SK-N-SH (cell line): ENCODE measurements around the gene PDLIM4. TPM values are rescaled to one million over a fixed set of nuclear protein-coding genes. Genes with fewer than 3 reads are reported as not detected.

Experiments
- CTCF ChIA-PET: fragments of 300-600, 350-600 bp; formaldehyde crosslinking; extraction: SDS; loops from one replicate; lab custom pipeline; 2021; lab: Yijun Ruan, JAX
- POLR2A ChIA-PET: fragments of 350-600 bp; sonication (Branson Sonifier 250); formaldehyde crosslinking; extraction: SDS; loops from one replicate; lab custom pipeline; 2020; ENCODE audit warnings: antibody characterized with exemption, inconsistent platforms; lab: Yijun Ruan, JAX
- DNase-seq: peaks from one replicate; pipeline ENCODE4 v3.0.0; 2012
- H2AFZ ChIP-seq: fragments of 200-600 bp; sonication (generic); 2 replicates; pipeline ENCODE4 v1.8.1; 2016; ENCODE audit warnings: antibody characterized with exemption, mild to moderate bottlenecking, low read depth
- H3F3A ChIP-seq: fragments of 200-600 bp; sonication (generic); replicated peaks from 2 replicates; pipeline ENCODE3; 2016; ENCODE audit warnings: antibody characterized with exemption, mild to moderate bottlenecking; ENCODE audit not compliant: insufficient read depth
- H3K27ac ChIP-seq, 2 experiments: fragments of 200-500 bp in 1 of 2; fragments of 200-600 bp in 1 of 2; sonication (Bioruptor generic) in 1 of 2; sonication (generic), shearing (Covaris generic) in 1 of 2; 2 replicates each; pipeline versions ENCODE4 v1.5.1 to v1.6.1; 2014 to 2016; ENCODE audit warnings: low read depth in 2 of 2, inconsistent platforms in 1 of 2, low read length in 1 of 2, mild to moderate bottlenecking in 1 of 2, mixed read lengths in 1 of 2
- H3K27me3 ChIP-seq: fragments of 200-600 bp; sonication (generic), shearing (Covaris generic); 2 replicates; pipeline ENCODE4 v1.6.1; 2016; ENCODE audit warnings: mixed run types; ENCODE audit not compliant: insufficient read depth
- H3K36me3 ChIP-seq, 2 experiments: fragments of 200-500 bp in 1 of 2; fragments of 200-600 bp in 1 of 2; sonication (Bioruptor generic) in 1 of 2; sonication (generic) in 1 of 2; replicated peaks in 1 of 2; 2 replicates each; pipeline versions ENCODE3 to v1.5.1; 2014 to 2016; ENCODE audit warnings: low read length in 1 of 2, mild to moderate bottlenecking in 1 of 2; ENCODE audit not compliant: insufficient read depth in 2 of 2, control insufficient read depth in 1 of 2
- H3K4me1 ChIP-seq, 2 experiments: fragments of 200-500 bp in 1 of 2; fragments of 200-600 bp in 1 of 2; sonication (Bioruptor generic) in 1 of 2; sonication (generic), shearing (Covaris generic) in 1 of 2; 2 replicates each; pipeline versions ENCODE4 v1.5.1 to v1.6.1; 2014 to 2016; ENCODE audit warnings: low read depth in 1 of 2, low read length in 1 of 2, mixed run types in 1 of 2; ENCODE audit not compliant: insufficient read depth in 2 of 2, control insufficient read depth in 1 of 2
- H3K4me2 ChIP-seq: fragments of 200-600 bp; sonication (generic), shearing (Covaris generic); 2 replicates; pipeline ENCODE4 v1.6.1; 2017; ENCODE audit warnings: mixed run types
- H3K4me3 ChIP-seq, 2 experiments: fragments of 200-500 bp in 1 of 2; fragments of 200-600 bp in 1 of 2; sonication (Bioruptor generic) in 1 of 2; sonication (generic), shearing (Covaris generic) in 1 of 2; 2 replicates each; pipeline versions ENCODE4 v1.5.1 to v1.8.1; 2014 to 2016; ENCODE audit warnings: low read depth in 2 of 2, inconsistent platforms in 1 of 2, low read length in 1 of 2, mild to moderate bottlenecking in 1 of 2, mixed read lengths in 1 of 2, moderate library complexity in 1 of 2
- H3K79me2 ChIP-seq: fragments of 200-600 bp; sonication (generic); 2 replicates; pipeline ENCODE4 v1.8.1; 2017; ENCODE audit warnings: mild to moderate bottlenecking; ENCODE audit not compliant: insufficient read depth
- H3K9ac ChIP-seq: fragments of 200-600 bp; sonication (generic); 2 replicates; pipeline ENCODE4 v1.6.1; 2017; ENCODE audit warnings: mixed run types
- H3K9me2 ChIP-seq: fragments of 200-600 bp; sonication (generic); 2 replicates; pipeline ENCODE4 v1.6.1; 2017; ENCODE audit warnings: mixed run types
- H3K9me3 ChIP-seq: fragments of 200-600 bp; sonication (generic); 2 replicates; pipeline ENCODE4 v1.6.1; 2017; ENCODE audit warnings: mixed run types, mild to moderate bottlenecking, moderate library complexity
- H4K20me1 ChIP-seq: fragments of 200-600 bp; sonication (generic); 2 replicates; pipeline ENCODE4 v1.6.1; 2017; ENCODE audit warnings: mild to moderate bottlenecking, mixed run types; ENCODE audit not compliant: insufficient read depth
- EZH2phosphoT487 ChIP-seq: fragments of 200-600 bp; sonication (generic); IDR thresholded peaks from 2 replicates; pipeline ENCODE4 v1.6.1; 2017; ENCODE audit warnings: low read depth, mixed run types, mild to moderate bottlenecking, antibody characterized with exemption, moderate library complexity, borderline replicate concordance
- GATA2 ChIP-seq: sonication (generic); formaldehyde crosslinking; IDR thresholded peaks from 2 replicates; pipeline ENCODE4 v1.5.0; 2020; ENCODE audit warnings: mild to moderate bottlenecking, missing genetic modification reagents
- JUND ChIP-seq: IDR thresholded peaks from 2 replicates; pipeline ENCODE4 v1.4.0; 2012
- NRF1 ChIP-seq: IDR thresholded peaks from 2 replicates; pipeline ENCODE4 v1.6.1; 2012; ENCODE audit warnings: low read depth, mild to moderate bottlenecking, low read length
- POLR2AphosphoS5 ChIP-seq: IDR thresholded peaks from 2 replicates; pipeline ENCODE4 v1.6.1; 2012; ENCODE audit warnings: low read depth, low read length
- RAD21 ChIP-seq: IDR thresholded peaks from 2 replicates; pipeline ENCODE4 v1.6.1; 2012; ENCODE audit warnings: mild to moderate bottlenecking, low read length
- SMC3 ChIP-seq: IDR thresholded peaks from 2 replicates; pipeline ENCODE4 v1.6.1; 2012; ENCODE audit warnings: low read depth, low read length, improper control_type of control experiment
- TAF1 ChIP-seq: IDR thresholded peaks from 2 replicates; pipeline ENCODE4 v1.6.1; 2012; ENCODE audit warnings: low read depth, mild to moderate bottlenecking, low read length, moderate library complexity, borderline replicate concordance
- WGBS: methylation state at CpG from one replicate; pipeline ENCODE4 v1.1.6; 2017; ENCODE audit warnings: low lambda C conversion rate; 5-methylcytosine and 5-hydroxymethylcytosine counted together
- polyA plus RNA-seq, 3 experiments: library from polyadenylated mRNA; depleted of rRNA; stranded (reverse); fragments of >200 nt; gene quantifications; 2 replicates each; pipeline ENCODE4 v1.2.3, GENCODE V29; 2012
- TF ChIP-seq, protein P1 (sequence below): fragments of 150-350 bp; IDR thresholded peaks from 2 replicates; pipeline ENCODE4 v1.6.1; 2016; ENCODE audit warnings: mild to moderate bottlenecking, low read depth, low read length
- TF ChIP-seq, protein P2 (sequence below): IDR thresholded peaks from 2 replicates; pipeline ENCODE4 v1.4.0; 2012; ENCODE audit warnings: low read depth
- TF ChIP-seq, protein P3 (sequence below): fragments of 150-350 bp; IDR thresholded peaks from 2 replicates; pipeline ENCODE4 v1.6.1; 2017; ENCODE audit warnings: antibody characterized with exemption, low read length, low read depth, borderline replicate concordance
- TF ChIP-seq, protein P4 (sequence below): IDR thresholded peaks from 2 replicates; pipeline ENCODE4 v1.4.0; 2012; ENCODE audit warnings: low read depth, borderline replicate concordance
- TF ChIP-seq, protein P5 (sequence below): fragments of 200-600 bp; sonication (generic); IDR thresholded peaks from 2 replicates; pipeline ENCODE4 v1.6.1; 2017; ENCODE audit warnings: antibody characterized with exemption, mild to moderate bottlenecking, moderate library complexity

The PDLIM4 gene
- polyA plus RNA-seq, 1 of the 3 experiments (the other 2 are of a cell fraction), result 57.1 TPM

DNA sequence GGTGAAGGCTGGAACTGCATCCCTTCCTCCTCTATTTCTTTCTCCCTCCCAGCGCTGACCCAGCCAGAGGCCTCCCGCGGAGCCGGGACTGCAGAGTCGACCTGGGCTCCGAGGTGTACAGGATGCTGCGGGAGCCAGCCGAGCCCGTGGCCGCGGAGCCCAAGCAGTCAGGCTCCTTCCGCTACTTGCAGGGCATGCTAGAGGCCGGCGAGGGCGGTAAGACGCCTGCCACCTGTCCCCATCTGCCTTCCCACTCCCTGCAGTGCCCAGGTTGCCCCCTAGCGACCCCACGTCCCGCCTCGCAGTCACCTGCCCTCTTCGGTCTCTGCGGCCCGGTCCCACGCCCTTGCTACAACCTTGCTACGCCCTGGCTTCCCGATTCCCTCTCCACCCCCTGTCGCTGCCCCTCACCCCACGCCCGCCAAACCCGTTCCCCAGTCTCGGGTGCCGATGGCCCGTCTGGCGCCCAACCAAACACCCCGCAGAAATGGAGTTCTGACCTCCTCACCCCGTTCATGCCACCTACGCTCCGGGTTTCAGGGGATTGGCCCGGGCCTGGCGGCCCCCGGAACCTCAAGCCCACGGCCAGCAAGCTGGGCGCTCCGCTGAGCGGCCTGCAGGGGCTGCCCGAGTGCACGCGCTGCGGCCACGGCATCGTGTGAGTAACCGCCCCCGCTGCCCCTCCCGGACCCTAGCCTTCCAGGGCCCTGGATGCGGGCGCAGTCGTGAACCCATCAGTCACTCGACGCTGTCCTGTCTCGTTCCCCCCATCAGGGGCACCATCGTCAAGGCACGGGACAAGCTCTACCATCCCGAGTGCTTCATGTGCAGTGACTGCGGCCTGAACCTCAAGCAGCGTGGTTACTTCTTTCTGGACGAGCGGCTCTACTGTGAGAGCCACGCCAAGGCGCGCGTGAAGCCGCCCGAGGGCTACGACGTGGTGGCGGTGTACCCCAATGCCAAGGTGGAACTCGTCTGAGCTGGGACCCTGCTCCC lies 14.1 kb downstream of the PDLIM4 start:
- TF ChIP-seq, protein P1, sequence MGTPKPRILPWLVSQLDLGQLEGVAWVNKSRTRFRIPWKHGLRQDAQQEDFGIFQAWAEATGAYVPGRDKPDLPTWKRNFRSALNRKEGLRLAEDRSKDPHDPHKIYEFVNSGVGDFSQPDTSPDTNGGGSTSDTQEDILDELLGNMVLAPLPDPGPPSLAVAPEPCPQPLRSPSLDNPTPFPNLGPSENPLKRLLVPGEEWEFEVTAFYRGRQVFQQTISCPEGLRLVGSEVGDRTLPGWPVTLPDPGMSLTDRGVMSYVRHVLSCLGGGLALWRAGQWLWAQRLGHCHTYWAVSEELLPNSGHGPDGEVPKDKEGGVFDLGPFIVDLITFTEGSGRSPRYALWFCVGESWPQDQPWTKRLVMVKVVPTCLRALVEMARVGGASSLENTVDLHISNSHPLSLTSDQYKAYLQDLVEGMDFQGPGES, result no peak
- TF ChIP-seq, protein P2, sequence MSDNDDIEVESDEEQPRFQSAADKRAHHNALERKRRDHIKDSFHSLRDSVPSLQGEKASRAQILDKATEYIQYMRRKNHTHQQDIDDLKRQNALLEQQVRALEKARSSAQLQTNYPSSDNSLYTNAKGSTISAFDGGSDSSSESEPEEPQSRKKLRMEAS, result no peak
- TF ChIP-seq, protein P3, sequence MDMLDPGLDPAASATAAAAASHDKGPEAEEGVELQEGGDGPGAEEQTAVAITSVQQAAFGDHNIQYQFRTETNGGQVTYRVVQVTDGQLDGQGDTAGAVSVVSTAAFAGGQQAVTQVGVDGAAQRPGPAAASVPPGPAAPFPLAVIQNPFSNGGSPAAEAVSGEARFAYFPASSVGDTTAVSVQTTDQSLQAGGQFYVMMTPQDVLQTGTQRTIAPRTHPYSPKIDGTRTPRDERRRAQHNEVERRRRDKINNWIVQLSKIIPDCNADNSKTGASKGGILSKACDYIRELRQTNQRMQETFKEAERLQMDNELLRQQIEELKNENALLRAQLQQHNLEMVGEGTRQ, result no peak
- TF ChIP-seq TAF1, result no peak
- no peak for TF ChIP-seq JUND
- TF ChIP-seq POLR2AphosphoS5, result no peak
- no peaks in the 10 kb centered on the region for H3K9me2 ChIP-seq
- H3K27me3 ChIP-seq, result no peaks in the 10 kb centered on the region
- no peaks in the 10 kb centered on the region for H4K20me1 ChIP-seq
- no peak for DNase-seq
- no peak overlapping the region for H3K4me2 ChIP-seq
- H3K4me3 ChIP-seq, result no peak overlapping the region
- H3K4me1 ChIP-seq, result peaks cover 18 to 39% of the 10 kb centered on the region in 2 experiments
- 96% methylated on average over 43 of the region's 77 CpGs for WGBS
- no peak overlapping the region for H2AFZ ChIP-seq
- no peak overlapping the region for H3K9ac ChIP-seq
- POLR2A ChIA-PET, result interaction anchor here (0.6 kb wide), 1 partner anchor 1933 kb away, joined by 3 read pairs; no protein-coding TSS in a partner anchor
- CTCF ChIA-PET, result interaction anchor here (0.7 to 2.5 kb wide), 26 partner anchors 9 to 235 kb away, joined by 3 to 23 read pairs (median 4); partner anchors contain the start of genes P4HA2, PDLIM4, SLC22A4 and SLC22A5
- H3K36me3 ChIP-seq, result peaks cover 6 to 27% of the 10 kb centered on the region in 2 experiments
- H3K27ac ChIP-seq, result no peak overlapping the region; a peak in 1 of 4 replicates
- peaks cover 8% of the 10 kb centered on the region for H3F3A ChIP-seq
- H3K79me2 ChIP-seq, result no peaks in the 10 kb centered on the region
- H3K9me3 ChIP-seq, result no peaks in the 10 kb centered on the region

DNA sequence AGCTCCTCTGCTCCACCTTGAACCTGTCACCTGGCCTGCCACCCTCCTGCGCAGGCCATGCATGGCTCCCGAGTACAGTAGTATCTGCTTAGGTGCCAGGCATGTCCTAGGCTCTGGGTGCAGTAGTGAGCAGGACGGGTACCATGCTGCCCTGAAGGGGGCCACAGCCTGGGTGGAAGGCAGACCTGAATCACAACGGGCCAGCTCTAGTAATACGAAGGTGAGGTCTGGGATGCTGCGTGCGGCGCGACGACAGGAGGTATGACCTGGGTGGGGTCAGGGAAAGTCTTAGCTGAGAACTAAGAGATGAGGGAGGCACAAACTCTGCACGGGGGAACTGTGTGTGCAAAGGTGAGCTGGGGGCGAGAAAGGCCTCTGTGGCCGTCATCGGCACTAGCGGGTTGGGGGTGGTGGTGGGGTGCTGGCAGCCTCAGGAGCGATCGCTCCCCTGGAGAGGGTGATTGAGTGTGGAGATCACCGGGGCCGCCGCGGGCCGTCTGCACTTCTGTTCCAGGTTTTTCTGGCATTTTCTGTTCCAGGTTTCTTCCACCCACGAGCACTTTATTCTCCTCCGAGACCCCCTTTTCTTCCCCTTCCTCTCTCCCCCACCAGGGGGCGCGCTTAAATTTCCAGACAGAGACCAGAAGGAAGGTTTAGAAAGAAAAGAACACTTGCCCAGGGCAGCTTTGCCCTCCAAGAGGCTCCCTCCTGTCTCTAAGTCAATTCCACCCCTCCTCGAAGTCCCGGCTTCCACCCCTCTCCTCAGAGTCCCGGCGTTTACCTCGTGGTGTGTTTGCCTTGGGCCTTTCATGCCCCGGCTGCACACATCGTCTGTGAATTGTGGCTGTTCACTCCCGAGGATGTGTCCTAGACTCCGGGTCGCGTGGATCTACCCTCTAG lies 15.1 kb downstream of the PDLIM4 start:
- CTCF ChIA-PET, result interaction anchor here (0.6 to 2.5 kb wide), 31 partner anchors 9 to 234 kb away, joined by 3 to 23 read pairs (median 4); partner anchors contain the start of genes P4HA2, PDLIM4, SLC22A4 and SLC22A5

More for the DNA sequence above, 15.1 kb downstream of the PDLIM4 start:
- POLR2A ChIA-PET, result interaction anchor here (0.6 to 0.7 kb wide), 2 partner anchors 97 to 1932 kb away, joined by 3 read pairs; partner anchors contain the start of gene SLC22A5
- Histone ChIP-seq H3K27ac (no peak overlapping the region), H4K20me1 (no peaks in the 10 kb centered on the region), H3K4me2 (no peak overlapping the region), H2AFZ (no peak overlapping the region), H3K9ac (no peak overlapping the region), H3F3A (peaks cover 8% of the 10 kb centered on the region), H3K9me3 (no peaks in the 10 kb centered on the region)
- peak; percentile 81 for DNase-seq
- TF ChIP-seq, protein P1, result no peak
- TF ChIP-seq GATA2 (CRISPR knock-in tag) (no peak), EZH2phosphoT487 (no peak), RAD21 (peak; percentile 73), NRF1 (no peak), SMC3 (peak; percentile 62)
- TF ChIP-seq, protein P4, sequence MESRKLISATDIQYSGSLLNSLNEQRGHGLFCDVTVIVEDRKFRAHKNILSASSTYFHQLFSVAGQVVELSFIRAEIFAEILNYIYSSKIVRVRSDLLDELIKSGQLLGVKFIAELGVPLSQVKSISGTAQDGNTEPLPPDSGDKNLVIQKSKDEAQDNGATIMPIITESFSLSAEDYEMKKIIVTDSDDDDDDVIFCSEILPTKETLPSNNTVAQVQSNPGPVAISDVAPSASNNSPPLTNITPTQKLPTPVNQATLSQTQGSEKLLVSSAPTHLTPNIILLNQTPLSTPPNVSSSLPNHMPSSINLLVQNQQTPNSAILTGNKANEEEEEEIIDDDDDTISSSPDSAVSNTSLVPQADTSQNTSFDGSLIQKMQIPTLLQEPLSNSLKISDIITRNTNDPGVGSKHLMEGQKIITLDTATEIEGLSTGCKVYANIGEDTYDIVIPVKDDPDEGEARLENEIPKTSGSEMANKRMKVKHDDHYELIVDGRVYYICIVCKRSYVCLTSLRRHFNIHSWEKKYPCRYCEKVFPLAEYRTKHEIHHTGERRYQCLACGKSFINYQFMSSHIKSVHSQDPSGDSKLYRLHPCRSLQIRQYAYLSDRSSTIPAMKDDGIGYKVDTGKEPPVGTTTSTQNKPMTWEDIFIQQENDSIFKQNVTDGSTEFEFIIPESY, result no peak
- TF ChIP-seq, protein P5, sequence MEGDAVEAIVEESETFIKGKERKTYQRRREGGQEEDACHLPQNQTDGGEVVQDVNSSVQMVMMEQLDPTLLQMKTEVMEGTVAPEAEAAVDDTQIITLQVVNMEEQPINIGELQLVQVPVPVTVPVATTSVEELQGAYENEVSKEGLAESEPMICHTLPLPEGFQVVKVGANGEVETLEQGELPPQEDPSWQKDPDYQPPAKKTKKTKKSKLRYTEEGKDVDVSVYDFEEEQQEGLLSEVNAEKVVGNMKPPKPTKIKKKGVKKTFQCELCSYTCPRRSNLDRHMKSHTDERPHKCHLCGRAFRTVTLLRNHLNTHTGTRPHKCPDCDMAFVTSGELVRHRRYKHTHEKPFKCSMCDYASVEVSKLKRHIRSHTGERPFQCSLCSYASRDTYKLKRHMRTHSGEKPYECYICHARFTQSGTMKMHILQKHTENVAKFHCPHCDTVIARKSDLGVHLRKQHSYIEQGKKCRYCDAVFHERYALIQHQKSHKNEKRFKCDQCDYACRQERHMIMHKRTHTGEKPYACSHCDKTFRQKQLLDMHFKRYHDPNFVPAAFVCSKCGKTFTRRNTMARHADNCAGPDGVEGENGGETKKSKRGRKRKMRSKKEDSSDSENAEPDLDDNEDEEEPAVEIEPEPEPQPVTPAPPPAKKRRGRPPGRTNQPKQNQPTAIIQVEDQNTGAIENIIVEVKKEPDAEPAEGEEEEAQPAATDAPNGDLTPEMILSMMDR, result peak; percentile 86
- TF ChIP-seq, all 33 proteins: peak for 3
- WGBS, result 73% methylated on average over 37 of the region's 37 CpGs
- Histone ChIP-seq H3K36me3 (peaks cover 6 to 21% of the 10 kb centered on the region in 2 experiments), H3K79me2 (no peaks in the 10 kb centered on the region), H3K9me2 (no peaks in the 10 kb centered on the region), H3K4me3 (no peak overlapping the region), H3K27me3 (no peaks in the 10 kb centered on the region), H3K4me1 (peaks cover 18 to 32% of the 10 kb centered on the region in 2 experiments)
